Nephron (organoid): ENCODE results near the gene ARHGAP22.

ENCODE experiments used
- H3K27ac Mint-ChIP-seq, 3 experiments: 2 replicates each; pipeline ENCODE4 v1.8.0; 2020; ENCODE audit warnings: mixed read lengths in 3 of 3, mild to moderate bottlenecking in 2 of 3, moderate library complexity in 1 of 3
- H3K27me3 Mint-ChIP-seq: 2 replicates; pipeline ENCODE4 v1.8.0; 2021; ENCODE audit warnings: low read depth, mild to moderate bottlenecking, moderate library complexity, mixed read lengths
- H3K36me3 Mint-ChIP-seq: 2 replicates; pipeline ENCODE4 v1.8.0; 2020; ENCODE audit warnings: low read depth, mixed read lengths
- H3K4me1 Mint-ChIP-seq: 2 replicates; pipeline ENCODE4 v1.8.0; 2020; ENCODE audit warnings: mixed read lengths
- H3K4me3 Mint-ChIP-seq, 3 experiments: 2 replicates each; pipeline ENCODE4 v1.8.0; 2020; ENCODE audit warnings: mild to moderate bottlenecking in 3 of 3, mixed read lengths in 3 of 3, moderate library complexity in 2 of 3
- H3K9me3 Mint-ChIP-seq: 2 replicates; pipeline ENCODE4 v1.8.0; 2020; ENCODE audit warnings: mixed read lengths
- CTCF ChIP-seq, 3 experiments: fragments of 200-600 bp; sonication (generic); IDR thresholded peaks; one replicate each; pipeline ENCODE4 v1.5.0; 2021; ENCODE audit warnings: antibody characterized with exemption in 3 of 3; ENCODE audit not compliant: unreplicated experiment in 3 of 3

Gene ARHGAP22

GRCh38 chr10:48525113-48525512, 79.8 kb downstream of the ARHGAP22 start:
- Mint-ChIP-seq H3K9me3 (no peaks in the 10 kb centered on the region), H3K36me3 (no peaks in the 10 kb centered on the region), H3K27me3 (peaks cover 48% of the 10 kb centered on the region), H3K27ac (peak overlapping the region in 1 of 3 experiments; percentile 85), H3K4me1 (peaks cover 27% of the 10 kb centered on the region), H3K4me3 (peak overlapping the region; percentile 60 to 69 (median 62))
- no peak for TF ChIP-seq CTCF (IDR thresholded peaks at IDR 0.05; ENCODE audit: unreplicated experiment in 3 of 3)

- peak overlapping the region; percentile 60 to 69 (median 62) for H3K4me3 Mint-ChIP-seq
- no peak overlapping the region for H3K27ac Mint-ChIP-seq
- TF ChIP-seq CTCF (IDR thresholded peaks at IDR 0.05; ENCODE audit: unreplicated experiment in 3 of 3) = peak; percentile 61 to 65 (median 64)
- peaks cover 54% of the 10 kb centered on the region for H3K27me3 Mint-ChIP-seq
- H3K36me3 Mint-ChIP-seq = no peaks in the 10 kb centered on the region
- peaks cover 31% of the 10 kb centered on the region for H3K4me1 Mint-ChIP-seq
- no peaks in the 10 kb centered on the region for H3K9me3 Mint-ChIP-seq
Measured at GRCh38 chr10:48523820-48524758, 80.8 kb downstream of the ARHGAP22 start.

- Mint-ChIP-seq H3K27ac (no peak overlapping the region), H3K27me3 (peaks cover 59% of the 10 kb centered on the region), H3K4me1 (peaks cover 31% of the 10 kb centered on the region), H3K36me3 (no peaks in the 10 kb centered on the region), H3K4me3 (peak overlapping the region; percentile 78 to 86 (median 84)), H3K9me3 (no peaks in the 10 kb centered on the region)
- no peak for TF ChIP-seq CTCF (IDR thresholded peaks at IDR 0.05; ENCODE audit: unreplicated experiment in 3 of 3)
Measured at GRCh38 chr10:48523212-48523819, 81.6 kb downstream of the ARHGAP22 start.

GRCh38 chr10:48522011-48522765, 82.7 kb downstream of the ARHGAP22 start:
- TF ChIP-seq CTCF (IDR thresholded peaks at IDR 0.05; ENCODE audit: unreplicated experiment in 3 of 3) = no peak
- peaks cover 61% of the 10 kb centered on the region for H3K27me3 Mint-ChIP-seq
- peaks cover 31% of the 10 kb centered on the region for H3K4me1 Mint-ChIP-seq
- no peaks in the 10 kb centered on the region for H3K36me3 Mint-ChIP-seq
- no peak overlapping the region for H3K27ac Mint-ChIP-seq
- peaks cover under 1% of the 10 kb centered on the region for H3K9me3 Mint-ChIP-seq
- peak overlapping the region; percentile 78 to 86 (median 84) for H3K4me3 Mint-ChIP-seq

GRCh38 chr10:48520594-48520993, 84.3 kb downstream of the ARHGAP22 start:
- H3K9me3 Mint-ChIP-seq = peaks cover 5% of the 10 kb centered on the region
- H3K4me3 Mint-ChIP-seq = peak overlapping the region in 1 of 3 experiments; percentile 32
- TF ChIP-seq CTCF (IDR thresholded peaks at IDR 0.05; ENCODE audit: unreplicated experiment in 3 of 3) = no peak
- H3K27me3 Mint-ChIP-seq = peaks cover 61% of the 10 kb centered on the region
- H3K27ac Mint-ChIP-seq = no peak overlapping the region
- peaks cover 17% of the 10 kb centered on the region for H3K4me1 Mint-ChIP-seq
- no peaks in the 10 kb centered on the region for H3K36me3 Mint-ChIP-seq
